Stimulated activated naive CD4-positive, alpha-beta T cell treated with Interleukin-2 at 50 U/mL for 16 hours (primary cell): ENCODE results near the gene DIP2A.
"Not testable (repeated sequence)": the region's sequence is repeated elsewhere in the genome, so short reads cannot be mapped to it uniquely, and the experiment has no call there.

Source experiments
- DNase-seq: peaks from one replicate; lab custom pipeline; 2025; lab: John Stamatoyannopoulos, UW

The DIP2A gene

GRCh38 chr21:46424621-46425020 lies 34.1 kb upstream of the DIP2A start:
- no peak for DNase-seq

- DNase-seq: no peak
Measured at GRCh38 chr21:46425041-46425440, 33.6 kb upstream of the DIP2A start.

GRCh38 chr21:46425571-46425970 lies 33.1 kb upstream of the DIP2A start:
- DNase-seq: peak; percentile 14

GRCh38 chr21:46426313-46427046 lies 32.2 kb upstream of the DIP2A start:
- DNase-seq: no peak

GRCh38 chr21:46427516-46427915 lies 31.2 kb upstream of the DIP2A start:
- DNase-seq: no peak

- DNase-seq: no peak
Measured at GRCh38 chr21:46428286-46428685, 30.4 kb upstream of the DIP2A start.

- no peak for DNase-seq
Measured at GRCh38 chr21:46428987-46429710, 29.5 kb upstream of the DIP2A start.

GRCh38 chr21:46429754-46430681 lies 28.7 kb upstream of the DIP2A start:
- DNase-seq: no peak

- no peak for DNase-seq
Measured at GRCh38 chr21:46431448-46431847, 27.2 kb upstream of the DIP2A start.

- DNase-seq: no peak
Measured at GRCh38 chr21:46431884-46432488, 26.7 kb upstream of the DIP2A start.

GRCh38 chr21:46433116-46433515 lies 25.6 kb upstream of the DIP2A start:
- DNase-seq: not testable (repeated sequence)

GRCh38 chr21:46434322-46434958 lies 24.3 kb upstream of the DIP2A start:
- no peak for DNase-seq

GRCh38 chr21:46435786-46436227 lies 22.9 kb upstream of the DIP2A start:
- no peak for DNase-seq

GRCh38 chr21:46436621-46437020 lies 22.1 kb upstream of the DIP2A start:
- no peak for DNase-seq

- no peak for DNase-seq
Measured at GRCh38 chr21:46437096-46437498, 21.6 kb upstream of the DIP2A start.

- DNase-seq: no peak
Measured at GRCh38 chr21:46437511-46437910, 21.2 kb upstream of the DIP2A start.

GRCh38 chr21:46438241-46438640 lies 20.4 kb upstream of the DIP2A start:
- no peak for DNase-seq

- no peak for DNase-seq
Measured at GRCh38 chr21:46439906-46440305, 18.8 kb upstream of the DIP2A start.

- DNase-seq: no peak
Measured at GRCh38 chr21:46441331-46441730, 17.4 kb upstream of the DIP2A start.

GRCh38 chr21:46441961-46442498 lies 16.7 kb upstream of the DIP2A start:
- no peak for DNase-seq

- no peak for DNase-seq
Measured at GRCh38 chr21:46442938-46443337, 15.8 kb upstream of the DIP2A start.
